Colon (tissue), 2 donors: ENCODE results near the gene LRP1B.

Experiments
- FAIRE-seq: peaks from 2 replicates; lab custom pipeline; 2012; peaks lifted over from hg19 to GRCh38; lab: Jason Lieb, UNC
- donor health status: control.
- donor health status: control.

Gene LRP1B

GRCh38 chr2:141579071-141579470 lies 551.7 kb downstream of the LRP1B start:
- no peak for FAIRE-seq

GRCh38 chr2:141570474-141571131 lies 560.2 kb downstream of the LRP1B start:
- no peak for FAIRE-seq

- FAIRE-seq, result no peak
Measured at GRCh38 chr2:141569941-141570340, 560.9 kb downstream of the LRP1B start.

- FAIRE-seq, result no peak
Measured at GRCh38 chr2:141565597-141565996, 565.2 kb downstream of the LRP1B start.

GRCh38 chr2:141560723-141561122 lies 570.1 kb downstream of the LRP1B start:
- no peak for FAIRE-seq

- FAIRE-seq, result no peak
Measured at GRCh38 chr2:141557329-141558095, 573.3 kb downstream of the LRP1B start.

- no peak for FAIRE-seq
Measured at GRCh38 chr2:141555876-141556470, 574.8 kb downstream of the LRP1B start.

GRCh38 chr2:141554810-141555209 lies 576.0 kb downstream of the LRP1B start:
- no peak for FAIRE-seq

- no peak for FAIRE-seq
Measured at GRCh38 chr2:141534666-141535362, 596.0 kb downstream of the LRP1B start.

GRCh38 chr2:141529659-141530058 lies 601.2 kb downstream of the LRP1B start:
- FAIRE-seq, result no peak

GRCh38 chr2:141528990-141529389 lies 601.8 kb downstream of the LRP1B start:
- FAIRE-seq, result no peak

GRCh38 chr2:141526760-141527159 lies 604.1 kb downstream of the LRP1B start:
- no peak for FAIRE-seq

GRCh38 chr2:141524777-141525176 lies 606.0 kb downstream of the LRP1B start:
- FAIRE-seq, result no peak

- FAIRE-seq, result no peak
Measured at GRCh38 chr2:141523199-141523598, 607.6 kb downstream of the LRP1B start.

GRCh38 chr2:141522702-141523101 lies 608.1 kb downstream of the LRP1B start:
- FAIRE-seq, result no peak

- FAIRE-seq, result no peak
Measured at GRCh38 chr2:141522048-141522447, 608.8 kb downstream of the LRP1B start.

- no peak for FAIRE-seq
Measured at GRCh38 chr2:141519906-141520305, 610.9 kb downstream of the LRP1B start.

- FAIRE-seq, result no peak
Measured at GRCh38 chr2:141517852-141518421, 612.9 kb downstream of the LRP1B start.

- no peak for FAIRE-seq
Measured at GRCh38 chr2:141517180-141517851, 613.5 kb downstream of the LRP1B start.

- no peak for FAIRE-seq
Measured at GRCh38 chr2:141515931-141516330, 614.9 kb downstream of the LRP1B start.

- no peak for FAIRE-seq
Measured at GRCh38 chr2:141513853-141514252, 617.0 kb downstream of the LRP1B start.
